ENCODE data around the gene GHRHR.

GHRHR gene

GRCh38 chr7:30928254-30928872 is 35.4 kb upstream of the GHRHR start:
- Histone ChIP-seq H3K27ac (no peak overlapping the region), H3K4me1 (no peaks in the 10 kb centered on the region), H3K36me3 (peaks cover 40 to 49% (median 43%) of the 10 kb centered on the region in 3 donors), H3K4me3 (no peak overlapping the region), H3K9me3 (peaks cover 0 to 7% (median 0%) of the 10 kb centered on the region in 3 donors), H3K27me3 (no peaks in the 10 kb centered on the region)
- TF ChIP-seq, protein P1, sequence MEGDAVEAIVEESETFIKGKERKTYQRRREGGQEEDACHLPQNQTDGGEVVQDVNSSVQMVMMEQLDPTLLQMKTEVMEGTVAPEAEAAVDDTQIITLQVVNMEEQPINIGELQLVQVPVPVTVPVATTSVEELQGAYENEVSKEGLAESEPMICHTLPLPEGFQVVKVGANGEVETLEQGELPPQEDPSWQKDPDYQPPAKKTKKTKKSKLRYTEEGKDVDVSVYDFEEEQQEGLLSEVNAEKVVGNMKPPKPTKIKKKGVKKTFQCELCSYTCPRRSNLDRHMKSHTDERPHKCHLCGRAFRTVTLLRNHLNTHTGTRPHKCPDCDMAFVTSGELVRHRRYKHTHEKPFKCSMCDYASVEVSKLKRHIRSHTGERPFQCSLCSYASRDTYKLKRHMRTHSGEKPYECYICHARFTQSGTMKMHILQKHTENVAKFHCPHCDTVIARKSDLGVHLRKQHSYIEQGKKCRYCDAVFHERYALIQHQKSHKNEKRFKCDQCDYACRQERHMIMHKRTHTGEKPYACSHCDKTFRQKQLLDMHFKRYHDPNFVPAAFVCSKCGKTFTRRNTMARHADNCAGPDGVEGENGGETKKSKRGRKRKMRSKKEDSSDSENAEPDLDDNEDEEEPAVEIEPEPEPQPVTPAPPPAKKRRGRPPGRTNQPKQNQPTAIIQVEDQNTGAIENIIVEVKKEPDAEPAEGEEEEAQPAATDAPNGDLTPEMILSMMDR (IDR thresholded peaks at IDR 0.05): no peak
- intact Hi-C loops (cut with DNase I; ENCODE audit: low total_unique reads): no loop called here
- peak in 1 of 2 donors; percentile 48 for DNase-seq

- H3K4me3 ChIP-seq: no peak overlapping the region
- no peaks in the 10 kb centered on the region for H3K27me3 ChIP-seq
- TF ChIP-seq, protein P1 (IDR thresholded peaks at IDR 0.05): no peak
- intact Hi-C loops (cut with DNase I; ENCODE audit: low total_unique reads): no loop called here
- peak overlapping the region in 1 of 2 donors; percentile 3 for H3K27ac ChIP-seq
- H3K4me1 ChIP-seq: no peaks in the 10 kb centered on the region
- DNase-seq: peak in 1 of 2 donors; percentile 34
- H3K9me3 ChIP-seq: peaks cover 0 to 7% (median 0%) of the 10 kb centered on the region in 3 donors
- peaks cover 27 to 36% (median 30%) of the 10 kb centered on the region in 3 donors for H3K36me3 ChIP-seq
Measured at GRCh38 chr7:30929686-30930085, 34.1 kb upstream of the GHRHR start.

DNA sequence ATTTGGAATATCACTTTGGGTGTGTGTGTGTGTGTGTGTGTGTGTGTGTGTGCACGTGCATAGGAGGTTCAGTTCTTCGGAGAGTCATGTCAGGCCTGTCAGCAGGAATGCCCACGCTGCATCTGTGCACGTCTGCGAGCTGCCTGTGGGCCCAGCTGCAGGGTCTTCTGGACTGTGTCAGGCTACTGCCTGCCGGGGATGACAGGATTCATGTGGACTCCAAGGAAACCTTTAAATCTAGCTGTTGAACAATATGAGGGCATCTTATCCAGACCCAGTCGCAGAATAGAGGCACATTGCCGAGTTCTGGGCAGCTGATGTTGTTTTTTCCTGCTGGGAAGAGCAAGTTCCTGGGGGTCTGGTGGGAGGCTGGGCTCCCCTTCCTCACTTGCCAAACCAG is 33.1 kb upstream of the GHRHR start:
- peak in 1 of 2 donors; percentile 43 for DNase-seq
- Histone ChIP-seq H3K4me3 (no peak overlapping the region), H3K27ac (no peak overlapping the region), H3K4me1 (no peaks in the 10 kb centered on the region), H3K36me3 (peaks cover 17 to 27% (median 20%) of the 10 kb centered on the region in 3 donors), H3K9me3 (peaks cover 0 to 7% (median 0%) of the 10 kb centered on the region in 3 donors), H3K27me3 (no peaks in the 10 kb centered on the region)
- TF ChIP-seq, protein P1 (IDR thresholded peaks at IDR 0.05): no peak
- intact Hi-C loops (cut with DNase I; ENCODE audit: low total_unique reads): no loop called here

DNA sequence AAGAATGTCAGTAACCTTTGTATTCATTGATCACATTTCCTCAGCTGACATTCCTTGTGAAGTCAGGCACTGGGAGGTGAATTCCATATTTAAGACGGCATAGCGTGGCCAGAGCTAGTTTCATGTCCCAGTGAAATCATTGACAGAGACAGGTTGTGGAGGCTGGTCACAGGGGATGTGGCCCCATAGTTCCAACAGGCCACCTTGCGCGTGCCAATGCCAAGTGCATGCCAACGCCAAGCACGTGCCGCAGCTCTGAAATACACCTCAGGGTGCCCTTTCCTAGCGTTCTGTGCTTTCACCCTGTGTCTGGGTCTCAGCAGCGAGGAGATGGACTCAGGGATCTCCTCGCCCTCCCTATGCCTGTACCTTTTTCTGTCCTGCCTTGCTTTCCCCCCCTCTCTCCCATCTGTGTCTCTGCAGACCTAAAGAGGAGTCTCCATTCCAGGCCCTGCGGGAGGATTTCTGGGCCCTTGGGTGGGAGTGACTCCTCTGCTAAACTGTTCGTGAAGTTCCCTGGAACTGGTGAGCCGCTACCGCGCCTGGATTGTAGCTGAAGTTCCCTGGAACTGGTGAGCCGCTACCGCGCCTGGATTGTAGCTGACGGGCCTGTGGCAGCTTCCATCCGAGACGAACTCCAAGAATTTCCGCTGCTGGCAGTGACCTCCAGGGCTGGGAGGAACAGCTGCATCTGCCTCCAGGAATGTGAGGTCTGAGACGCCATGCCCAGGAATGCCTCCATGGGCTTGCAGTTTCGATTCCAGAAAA is 32.4 kb upstream of the GHRHR start:
- intact Hi-C loops (cut with DNase I; ENCODE audit: low total_unique reads): no loop called here
- Histone ChIP-seq H3K9me3 (peaks cover 0 to 7% (median 0%) of the 10 kb centered on the region in 3 donors), H3K27me3 (no peaks in the 10 kb centered on the region), H3K4me3 (no peak overlapping the region), H3K4me1 (no peaks in the 10 kb centered on the region), H3K27ac (no peak overlapping the region), H3K36me3 (peaks cover 10 to 19% (median 13%) of the 10 kb centered on the region in 3 donors)
- TF ChIP-seq, protein P1 (IDR thresholded peaks at IDR 0.05): no peak
- peak; percentile 20 to 38 for DNase-seq

GRCh38 chr7:30931929-30932540 is 31.7 kb upstream of the GHRHR start:
- TF ChIP-seq, protein P1 (IDR thresholded peaks at IDR 0.05): no peak
- H3K4me1 ChIP-seq: no peaks in the 10 kb centered on the region
- H3K27ac ChIP-seq: no peak overlapping the region
- no peak overlapping the region for H3K4me3 ChIP-seq
- intact Hi-C loops (cut with DNase I; ENCODE audit: low total_unique reads): no loop called here
- H3K9me3 ChIP-seq: peaks cover 0 to 3% (median 0%) of the 10 kb centered on the region in 3 donors
- no peaks in the 10 kb centered on the region for H3K27me3 ChIP-seq
- peak; percentile 13 to 56 for DNase-seq
- peaks cover 3 to 12% (median 6%) of the 10 kb centered on the region in 3 donors for H3K36me3 ChIP-seq
